ENCODE results near the gene FANCC.
"Not testable (repeated sequence)": the region's sequence is repeated elsewhere in the genome, so short reads cannot be mapped to it uniquely, and the experiment has no call there.

Gene FANCC

DNA sequence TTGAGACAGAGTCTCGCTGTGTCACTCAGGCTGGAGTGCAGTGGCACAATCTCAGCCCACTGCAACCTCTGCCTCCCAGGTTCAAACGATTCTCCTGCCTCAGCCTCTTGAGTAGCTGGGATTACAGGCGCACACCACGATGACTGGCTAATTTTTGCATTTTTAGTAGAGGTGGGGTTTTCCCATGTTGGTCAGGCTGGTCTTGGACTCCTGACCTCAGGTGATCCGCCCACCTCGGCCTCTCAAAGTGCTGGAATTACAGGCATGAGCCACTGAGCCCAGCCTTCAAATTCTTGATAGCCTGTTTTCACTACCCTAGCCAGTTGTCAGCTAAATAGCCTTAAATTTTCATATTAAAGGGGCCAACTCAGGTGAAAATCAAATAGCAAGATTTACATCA is 11.6 kb upstream of the FANCC start:
- not testable (repeated sequence) for DNase-seq

DNA sequence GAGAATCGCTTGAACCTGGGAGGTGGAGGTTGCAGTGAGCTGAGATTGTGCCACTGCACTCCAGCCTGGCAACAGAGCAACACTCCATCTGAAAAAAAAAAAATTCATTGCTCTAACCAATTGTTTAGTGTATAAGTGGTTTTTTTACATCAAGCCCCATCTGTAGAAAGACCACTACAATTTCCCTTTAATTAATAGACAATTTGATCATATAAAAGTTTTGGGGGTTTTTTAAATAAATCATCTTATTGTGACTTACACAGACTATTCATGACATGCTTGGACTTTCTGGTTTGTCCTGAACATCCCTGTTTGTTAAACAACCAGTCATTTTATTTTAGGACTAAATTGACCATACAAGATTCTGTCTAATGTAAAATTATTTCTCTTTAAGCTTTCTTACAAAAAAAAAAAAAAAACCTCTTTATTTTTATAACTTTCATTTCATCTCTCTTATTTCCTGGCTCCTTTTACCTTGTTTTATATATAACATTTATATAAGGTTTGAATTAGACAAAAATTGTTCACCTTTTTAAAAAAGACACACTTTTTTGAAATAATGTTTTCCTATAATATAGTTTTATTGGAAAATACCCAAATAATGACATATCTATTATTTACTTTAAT is 9.8 kb upstream of the FANCC start:
- no peak for DNase-seq

DNA sequence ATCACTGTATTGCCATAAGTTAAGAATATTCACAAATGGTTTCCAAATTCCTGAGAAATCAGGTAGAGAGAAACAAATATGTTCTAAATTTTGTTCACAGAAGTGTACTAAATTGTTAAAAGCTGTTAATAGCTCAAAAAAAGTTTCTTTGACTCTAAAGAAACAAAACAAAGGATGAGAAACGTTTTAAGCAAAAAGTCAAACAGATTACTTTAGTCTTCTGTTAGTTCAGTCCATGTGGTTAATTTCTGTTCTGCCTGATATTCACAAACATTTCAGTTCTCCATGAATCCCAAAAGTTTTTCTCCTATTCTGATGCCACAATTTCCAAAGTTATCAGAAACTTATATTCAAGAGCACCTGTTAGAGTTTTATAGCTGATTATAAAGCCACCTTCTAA is 7.7 kb upstream of the FANCC start:
- no peak for DNase-seq

DNA sequence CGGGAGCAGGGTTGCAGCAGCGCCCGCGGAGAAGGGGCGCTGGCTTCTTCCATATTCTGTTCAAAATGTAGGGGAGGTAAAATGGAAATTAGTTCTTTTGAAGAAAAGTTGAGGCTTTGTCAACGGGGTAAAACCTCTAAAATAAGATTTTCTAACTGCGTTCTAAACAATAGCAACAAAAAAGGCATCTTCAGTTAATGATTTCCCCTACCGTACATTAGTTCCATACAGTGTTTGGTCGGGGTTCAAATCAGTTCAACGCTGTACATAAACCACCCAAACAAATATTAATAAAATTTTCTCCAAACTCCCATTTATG is 343 bp upstream of the FANCC start:
- DNase-seq: no peak

DNA sequence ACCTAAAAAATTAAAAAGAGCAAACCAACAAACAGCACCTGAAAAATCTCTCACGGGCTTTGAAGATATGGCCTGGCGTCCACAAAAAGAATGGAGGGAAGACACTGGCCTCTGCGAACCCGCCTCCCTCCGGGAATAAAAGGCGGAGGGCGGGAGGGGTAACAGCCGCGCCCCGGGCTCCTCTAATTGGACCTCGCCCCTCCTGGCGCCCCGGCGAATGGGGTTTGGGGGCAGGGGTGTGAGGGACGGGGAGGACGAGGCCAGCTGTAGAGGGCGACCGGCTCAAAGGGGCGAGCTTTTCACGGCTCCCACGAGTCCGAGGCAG is 753 bp downstream of the FANCC start:
- peak; percentile 86 for DNase-seq

DNA sequence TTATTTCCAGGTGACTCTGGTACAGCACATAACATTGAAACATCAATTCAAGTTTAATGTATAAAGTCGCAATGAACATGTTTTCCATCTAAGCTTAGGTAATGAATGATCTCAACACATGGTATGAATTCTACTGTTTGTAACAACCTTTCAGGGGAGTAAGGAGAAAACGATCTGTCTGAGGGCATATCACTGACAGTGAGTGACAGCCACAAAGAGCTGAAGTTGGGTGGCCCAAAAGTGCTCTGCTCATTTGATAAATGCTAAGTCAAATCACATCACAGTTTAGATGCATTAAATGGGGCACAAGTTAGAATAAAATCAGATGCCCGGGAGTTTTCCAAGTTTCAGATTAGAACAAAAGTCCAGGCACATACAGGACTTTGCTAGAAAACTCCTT is 1.2 kb downstream of the FANCC start:
- DNase-seq: no peak

DNA sequence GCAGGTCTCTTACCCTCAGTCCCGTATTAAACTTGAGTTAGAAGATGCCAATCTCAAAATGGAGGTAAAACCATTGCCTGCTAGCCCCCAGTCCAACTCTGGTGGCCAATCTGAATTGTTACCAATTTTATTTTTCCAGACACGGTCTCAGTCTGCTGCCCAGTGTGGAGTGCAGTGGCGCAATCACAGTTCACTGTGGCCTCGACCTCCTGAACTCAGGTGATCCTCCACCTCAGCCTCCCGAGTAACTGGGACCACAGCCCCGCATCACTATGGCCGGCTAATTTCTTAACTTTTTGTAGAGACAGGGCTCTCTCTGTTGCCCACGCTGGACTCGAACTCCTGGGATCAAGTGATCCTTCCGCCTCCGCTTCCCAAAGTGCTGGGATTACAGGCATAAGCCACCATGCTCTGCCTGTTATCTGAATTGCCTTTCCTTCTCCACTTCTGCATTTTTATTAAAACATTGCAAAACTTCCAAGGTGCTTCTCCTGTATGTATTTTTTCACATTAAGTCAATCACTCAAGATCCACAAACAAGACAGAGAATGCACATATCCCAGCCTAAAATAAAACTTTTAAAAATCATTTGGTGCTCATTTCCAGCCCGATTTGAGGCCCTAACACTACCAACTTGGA is 2.3 kb downstream of the FANCC start:
- no peak for DNase-seq

DNA sequence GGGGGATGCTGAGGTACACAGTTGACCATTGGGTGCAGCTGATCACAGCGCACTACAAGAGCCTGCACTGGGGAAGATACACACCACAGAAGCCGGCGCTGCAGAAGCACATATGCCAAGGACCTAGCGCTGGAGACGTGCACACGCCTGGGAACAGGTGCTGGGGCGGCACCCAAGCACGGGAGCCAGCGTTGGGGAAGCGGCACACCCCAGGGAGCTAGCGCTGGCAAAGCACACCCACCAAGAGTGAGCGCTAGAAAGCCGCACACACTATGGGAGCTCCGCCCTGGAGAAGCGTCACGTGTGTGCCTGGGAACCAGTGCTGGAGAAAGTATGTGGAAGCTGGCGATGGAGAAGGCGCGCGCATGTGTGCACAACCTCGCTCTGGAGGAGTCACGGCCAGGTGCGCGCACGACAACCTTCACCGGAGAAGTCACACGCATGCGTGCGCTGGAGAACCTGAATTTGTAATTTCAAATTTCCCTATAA is 4.5 kb downstream of the FANCC start:
- DNase-seq: peak; percentile 47

DNA sequence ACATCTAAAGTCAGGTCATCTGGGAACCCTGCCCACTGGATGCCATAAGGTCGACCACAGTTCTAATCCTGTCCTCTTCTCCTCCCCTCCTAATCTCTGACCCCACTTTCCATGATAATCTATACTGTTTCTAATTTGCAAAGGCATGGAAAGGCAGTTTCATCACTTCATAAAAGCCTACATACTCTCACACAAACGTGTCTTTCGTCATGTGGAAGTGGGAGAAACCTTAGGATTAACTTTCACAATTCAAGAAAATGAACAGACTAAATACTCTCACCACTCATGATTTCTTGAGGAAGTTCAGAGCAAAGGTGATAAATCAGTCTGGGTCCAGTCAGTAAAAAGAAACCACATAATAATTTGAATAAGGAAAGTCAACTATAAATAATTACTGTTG is 5.5 kb downstream of the FANCC start:
- DNase-seq: no peak

DNA sequence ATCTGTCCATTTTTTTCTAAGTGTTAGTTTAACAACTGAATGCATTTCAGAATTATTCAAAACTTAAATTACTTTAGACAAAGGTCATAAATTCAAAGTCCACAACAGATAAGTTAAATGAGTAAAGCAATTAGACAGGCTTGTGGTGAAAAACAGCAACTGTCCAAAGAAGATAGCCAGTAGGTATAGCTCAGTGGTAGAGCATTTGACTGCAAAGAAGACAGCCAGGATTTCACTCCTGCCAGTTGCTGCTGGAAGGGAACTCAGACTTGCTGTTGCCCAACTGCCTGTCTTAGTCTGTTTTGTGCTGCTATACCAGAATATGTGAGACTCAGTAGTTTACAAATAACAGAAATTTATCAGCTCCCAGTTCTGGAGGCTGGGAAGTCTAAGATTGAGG is 10.0 kb downstream of the FANCC start:
- DNase-seq: no peak

DNA sequence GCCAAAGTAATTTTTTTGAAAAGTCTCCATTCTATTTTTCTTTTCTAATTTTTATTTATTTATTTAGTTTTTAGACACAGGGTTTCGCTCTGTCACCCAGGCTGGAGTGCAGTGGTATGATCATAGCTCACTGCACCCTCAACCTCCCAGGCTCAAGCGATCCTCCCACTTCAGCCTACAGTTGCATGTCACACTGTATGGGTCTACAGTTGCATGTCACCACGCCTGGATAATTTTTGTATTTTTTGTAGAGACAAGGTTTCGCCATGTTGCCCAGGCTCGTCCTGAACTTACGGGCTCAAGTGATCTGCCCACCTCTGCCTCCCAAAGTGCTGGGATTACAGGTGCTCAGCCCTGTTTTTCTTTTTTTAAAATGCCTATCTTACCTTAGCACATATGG is 10.7 kb downstream of the FANCC start:
- no peak for DNase-seq

DNA sequence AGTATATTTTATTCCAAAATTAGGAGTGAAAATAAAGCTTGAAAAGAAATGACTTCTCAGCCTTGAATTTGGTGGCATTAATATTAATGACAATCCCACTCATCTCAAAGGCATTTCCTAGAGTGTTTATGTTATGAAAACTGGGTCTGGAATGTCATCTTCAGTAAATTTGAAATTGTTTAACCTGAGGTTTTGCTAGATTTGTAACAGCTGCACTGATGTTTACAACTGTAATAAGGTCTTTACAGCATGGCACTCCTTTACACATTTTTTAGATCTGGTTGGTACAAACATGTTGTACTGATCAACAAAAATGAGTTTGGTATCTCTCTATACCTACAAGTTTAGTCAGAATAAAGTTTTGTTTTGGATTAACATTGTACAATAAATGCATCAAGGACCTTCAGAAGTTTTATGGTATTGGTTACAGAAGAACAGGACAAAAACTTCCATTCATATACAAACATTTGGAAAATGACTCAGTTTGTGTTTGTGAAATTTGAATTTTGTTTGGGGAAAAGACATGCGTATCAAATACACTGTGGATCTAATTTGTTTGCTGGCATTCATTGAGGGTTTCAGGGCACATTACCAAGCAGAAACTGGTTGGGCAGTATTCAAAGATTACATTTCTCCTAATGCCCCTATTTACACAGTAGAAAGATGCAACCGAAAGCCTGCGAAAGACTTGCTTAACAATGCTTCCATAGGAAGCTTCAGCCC is 11.6 kb downstream of the FANCC start:
- DNase-seq: no peak

DNA sequence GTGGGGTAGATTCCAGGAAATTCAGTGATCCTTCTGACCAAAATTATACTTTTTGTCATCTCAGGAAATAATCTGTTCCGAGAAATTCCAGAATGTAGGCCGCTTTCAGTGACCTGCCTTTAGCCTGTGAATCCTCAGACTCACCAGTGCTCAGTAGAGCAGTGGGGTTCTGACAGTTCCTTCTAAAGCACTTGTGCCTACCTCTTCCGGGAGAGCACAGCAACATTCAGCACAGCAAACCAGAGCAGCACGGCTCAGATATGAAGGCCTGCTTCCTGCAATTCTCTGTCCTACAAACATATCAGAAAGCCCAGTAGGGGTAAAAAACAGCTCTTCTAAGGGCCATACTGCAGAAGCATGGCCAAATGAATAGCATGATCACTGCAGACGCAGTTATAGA is 15.0 kb downstream of the FANCC start:
- no peak for DNase-seq

DNA sequence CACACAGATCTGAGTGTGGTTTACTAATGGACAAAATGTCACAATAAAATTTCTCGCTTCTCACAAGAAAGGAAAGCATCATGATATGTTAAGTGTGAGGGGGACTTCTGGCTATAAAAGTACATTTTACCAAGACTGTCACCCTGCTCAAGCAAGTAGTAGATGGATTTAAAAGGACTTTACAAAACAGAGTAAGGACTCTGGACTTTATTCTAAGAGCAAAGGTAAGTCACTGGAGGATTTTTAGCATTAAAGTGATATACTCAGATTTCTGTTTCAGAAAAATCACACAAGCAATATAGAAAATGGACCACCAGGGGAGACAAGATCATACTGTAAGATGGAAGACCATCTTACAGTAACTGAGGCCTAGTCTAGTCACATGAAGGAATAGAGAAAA is 19.7 kb downstream of the FANCC start:
- DNase-seq: no peak

DNA sequence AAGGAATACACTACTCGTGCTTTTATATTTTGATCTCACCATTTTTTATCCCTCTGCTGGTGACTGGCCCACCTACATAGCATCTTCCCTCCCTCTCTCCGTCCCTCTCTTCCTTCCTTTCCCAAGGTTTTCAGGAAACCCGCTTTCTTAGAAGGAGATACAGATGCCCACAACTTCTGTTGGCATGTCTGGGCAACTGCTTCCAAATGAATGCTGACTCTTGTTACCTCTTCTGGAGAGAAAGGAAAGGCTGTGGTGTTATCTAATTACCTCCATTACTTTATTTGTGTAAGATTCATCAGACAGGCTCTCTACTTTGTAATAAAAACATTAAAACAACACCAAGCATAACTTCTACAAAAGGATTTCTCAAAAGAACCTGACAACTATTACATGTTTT is 20.2 kb downstream of the FANCC start:
- no peak for DNase-seq

DNA sequence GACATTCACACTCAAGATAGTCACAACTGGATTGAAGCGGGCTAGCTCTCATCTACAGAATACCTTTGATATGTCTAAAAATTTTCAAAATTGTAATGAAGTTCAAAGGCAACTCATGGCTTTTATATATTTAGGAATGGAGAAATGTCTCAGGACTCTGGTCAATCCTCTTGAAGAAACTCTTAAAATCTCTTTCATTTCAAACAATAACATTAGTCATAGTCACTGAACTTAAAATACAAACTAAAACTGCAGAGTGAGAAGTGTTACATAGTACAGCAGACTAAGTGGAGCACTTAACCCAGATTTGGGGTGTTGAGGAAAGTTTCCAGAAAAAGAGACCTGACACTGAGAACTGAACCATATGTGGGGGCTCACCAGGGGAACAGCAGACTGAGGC is 20.7 kb downstream of the FANCC start:
- DNase-seq: no peak

DNA sequence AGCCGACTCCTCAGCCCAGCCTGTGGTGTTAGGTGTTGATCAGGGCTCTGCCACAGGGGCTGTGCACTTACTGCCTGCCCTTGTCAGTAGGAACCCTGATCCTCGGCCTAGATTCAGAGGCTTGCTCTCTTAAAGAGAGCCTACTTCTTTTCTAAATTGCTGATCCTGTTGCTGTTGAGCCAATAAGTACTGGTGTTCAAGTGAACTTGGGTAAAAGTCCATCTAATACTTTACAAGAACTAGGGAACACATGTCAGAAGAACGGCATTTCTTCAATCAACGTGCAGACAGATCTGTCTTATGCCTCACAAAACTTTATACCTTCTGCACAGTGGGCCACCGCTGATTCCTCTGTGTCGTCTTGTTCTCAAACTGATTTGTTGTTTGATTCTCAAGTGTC is 24.2 kb downstream of the FANCC start:
- DNase-seq: not testable (repeated sequence)

DNA sequence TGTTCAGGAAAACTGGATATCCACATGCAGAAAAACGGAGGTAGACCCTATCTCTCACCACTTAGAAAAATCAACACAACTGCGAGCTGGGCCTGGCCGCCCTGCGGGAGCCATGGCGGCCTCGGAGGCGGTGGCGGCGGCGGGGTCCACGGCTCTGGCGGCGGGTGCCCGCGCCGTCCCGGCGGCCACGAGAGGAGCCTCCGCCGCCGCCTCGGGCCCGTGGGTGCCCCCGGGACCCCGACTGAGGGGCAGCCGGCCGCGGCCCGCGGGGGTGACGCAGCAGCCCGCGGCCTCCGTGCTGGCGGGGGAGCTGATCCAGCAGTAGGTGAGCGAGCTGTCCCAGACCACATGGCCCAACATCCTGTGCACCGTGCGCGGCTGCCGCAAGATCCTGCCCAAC is 25.3 kb downstream of the FANCC start:
- DNase-seq: no peak

DNA sequence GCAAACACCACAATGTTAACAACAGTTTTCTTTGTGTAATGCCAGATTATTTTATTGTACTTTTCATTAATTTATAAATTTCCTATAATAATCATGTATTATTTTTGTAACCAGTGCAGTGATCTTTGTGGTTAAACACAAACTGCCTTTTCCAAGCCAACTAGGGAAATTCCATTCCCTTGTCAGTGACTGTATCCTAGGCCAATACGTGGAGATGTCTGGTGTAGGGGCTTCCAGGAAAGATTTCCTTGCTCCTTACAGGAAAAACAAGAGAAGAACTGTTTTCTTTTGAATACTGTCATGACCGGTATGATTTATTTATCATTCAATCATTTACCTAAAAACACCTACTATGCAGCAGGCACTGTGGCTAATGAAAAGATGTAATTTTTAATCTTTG is 31.4 kb downstream of the FANCC start:
- DNase-seq: no peak

DNA sequence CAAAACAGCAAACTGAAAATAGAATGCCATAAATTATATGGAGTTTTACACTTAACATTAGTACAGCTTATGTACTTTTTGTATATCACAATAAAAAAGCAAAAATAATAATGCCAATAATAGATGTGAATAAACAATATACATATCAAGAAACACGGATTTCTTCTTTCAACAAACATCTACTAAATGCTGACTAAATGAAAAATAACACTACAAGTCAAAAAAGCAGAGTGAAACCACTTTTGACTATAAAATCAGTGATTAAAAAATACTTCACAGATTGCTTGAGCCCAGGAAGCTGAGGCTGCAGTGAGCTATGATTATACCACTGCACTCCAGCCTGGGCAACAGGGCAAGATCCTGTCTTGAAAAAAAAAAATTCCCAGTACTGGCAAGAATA is 32.2 kb downstream of the FANCC start:
- DNase-seq: no peak

DNA sequence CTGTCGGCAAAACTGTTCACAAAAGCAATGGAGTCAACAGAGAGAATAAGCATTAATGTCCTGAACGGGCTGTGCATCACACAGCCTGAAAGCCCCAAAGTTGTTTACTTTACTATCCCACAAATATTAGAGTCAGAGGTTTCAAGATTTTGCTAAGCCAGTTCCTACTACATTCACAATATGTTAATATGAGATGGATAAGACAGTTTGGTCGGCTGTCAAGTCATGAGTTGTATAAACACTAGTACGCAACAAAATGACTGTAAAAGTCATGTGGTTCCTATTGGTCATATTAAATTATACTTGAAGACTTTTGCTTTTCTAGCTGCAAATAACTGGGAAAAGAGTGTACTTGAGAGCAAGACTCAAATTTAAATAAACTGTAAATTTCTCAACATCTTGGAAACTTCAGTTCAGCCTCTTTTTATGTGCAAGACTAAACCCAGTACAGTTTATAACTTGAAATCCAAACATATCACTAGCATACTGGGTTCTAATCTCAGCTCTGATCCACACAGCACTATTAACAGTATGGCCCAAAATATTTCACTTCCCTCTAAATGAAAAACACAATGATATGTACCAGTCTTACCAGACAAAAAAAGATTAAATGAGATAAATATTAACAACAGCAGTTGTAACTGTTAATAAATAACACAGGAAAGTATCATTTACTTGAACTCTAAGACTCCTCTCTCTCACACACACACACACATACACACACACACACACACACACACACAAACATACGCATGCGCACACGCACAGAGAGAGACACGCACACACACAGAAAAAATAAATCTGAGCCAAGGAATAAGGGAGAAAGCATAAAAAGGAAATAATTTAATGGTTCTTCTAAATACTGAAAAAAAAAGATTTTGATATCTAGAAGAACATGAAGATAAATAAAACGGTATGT is 33.1 kb downstream of the FANCC start:
- DNase-seq: no peak

DNA sequence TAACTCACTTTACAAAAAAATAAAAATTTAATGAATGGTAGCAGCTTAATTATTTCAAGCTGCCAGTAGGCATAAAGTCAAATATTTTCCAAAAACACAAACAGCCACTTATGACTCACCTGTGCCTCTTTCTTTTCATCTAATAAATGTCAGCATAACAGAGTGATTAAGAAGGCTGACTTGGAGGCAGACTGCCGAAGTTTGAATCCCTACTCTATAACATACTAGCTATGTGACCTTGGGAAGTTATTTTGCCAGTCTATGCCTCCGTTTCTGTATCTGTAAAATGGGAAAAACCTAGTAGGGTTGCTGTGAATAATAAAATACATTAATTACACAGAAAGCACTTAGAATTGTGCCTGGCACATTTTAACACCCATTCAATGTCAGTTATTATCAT is 33.8 kb downstream of the FANCC start:
- DNase-seq: no peak

DNA sequence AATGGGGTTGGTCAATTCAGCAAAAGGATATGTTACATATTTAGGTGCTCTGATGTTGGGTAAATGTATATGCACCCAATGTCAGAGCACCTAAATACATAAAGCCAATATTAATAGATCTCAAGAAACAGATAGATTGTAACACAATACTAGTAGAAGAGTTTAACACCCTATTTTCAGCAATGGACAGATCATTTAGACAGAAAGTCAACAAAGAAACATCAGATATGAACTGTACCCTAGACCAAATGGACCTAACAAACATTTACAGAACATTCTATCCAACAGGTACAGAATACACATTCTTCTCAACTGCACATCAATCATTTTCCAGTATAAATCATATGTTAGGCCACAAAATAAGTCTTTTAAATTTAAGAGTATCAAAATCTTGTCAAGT is 35.2 kb downstream of the FANCC start:
- no peak for DNase-seq

DNA sequence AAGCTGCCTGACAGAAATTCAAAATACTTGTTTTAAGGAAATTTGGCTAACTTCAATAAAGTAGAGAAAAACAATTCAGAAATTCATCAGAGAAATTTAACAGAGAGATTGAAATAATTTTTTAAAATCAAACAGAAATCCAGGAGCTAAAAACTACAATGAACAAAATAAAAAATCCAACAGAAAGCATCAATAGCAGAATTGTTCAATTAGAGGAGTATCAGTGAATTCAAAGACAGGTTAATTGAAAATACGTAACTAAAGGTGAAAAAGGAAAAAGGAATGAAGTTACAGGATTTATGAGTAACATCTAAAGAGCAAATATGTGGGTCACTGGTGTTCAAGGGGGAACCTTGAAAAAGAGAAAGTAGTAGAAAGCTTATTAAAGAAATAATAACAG is 36.8 kb downstream of the FANCC start:
- DNase-seq: no peak

Measured in 8988T (cell line).